Measurements from ENCODE around the gene CREB5. TPM values are rescaled to one million over a fixed set of nuclear protein-coding genes. Genes with fewer than 3 reads are reported as not detected.

The CREB5 gene
- total RNA-seq, 2 experiments from 2014 or later, result 0.19 to 0.22 TPM

GRCh38 chr7:28484606-28484935, 72.3 kb downstream of the CREB5 start:
- H3K4me3 Mint-ChIP-seq, result no peak overlapping the region

GRCh38 chr7:28487487-28487886, 75.2 kb downstream of the CREB5 start:
- H3K4me1 ChIP-seq (ENCODE audit: insufficient read depth, low read length), result no peaks in the 10 kb centered on the region
- CTCF ChIA-PET, result no interaction called here
- Mint-ChIP-seq H3K27ac (no peak overlapping the region), H3K9me3 (no peaks in the 10 kb centered on the region), H3K4me3 (no peak overlapping the region), H3K27me3 (peaks cover 7% of the 10 kb centered on the region), H3K4me1 (ENCODE audit: low read depth) (no peaks in the 10 kb centered on the region), H3K36me3 (ENCODE audit: low read depth) (no peaks in the 10 kb centered on the region)
- DNase-seq, result no peak
- intact Hi-C loops (cut with DNase I, micrococcal nuclease), result no loop called here
- no peak overlapping the region for H3K4me3 ChIP-seq (ENCODE audit: low read length)
- TF ChIP-seq CTCF (IDR thresholded peaks at IDR 0.05), result no peak
- H3K27me3 ChIP-seq (ENCODE audit: control insufficient read depth in 1 of 2, insufficient read depth in 2 of 2, low read length in 2 of 2), result peaks cover 0 to 4% of the 10 kb centered on the region in 2 experiments
- no peak overlapping the region for H3K27ac ChIP-seq (ENCODE audit: low read depth in 1 of 2, low read length in 2 of 2)
- no peaks in the 10 kb centered on the region for H3K36me3 ChIP-seq (ENCODE audit: insufficient read depth, low read length)
- ATAC-seq (ENCODE audit: poor library complexity), result no peak
- peaks cover 0 to 3% of the 10 kb centered on the region in 2 experiments for H3K9me3 ChIP-seq (ENCODE audit: control insufficient read depth in 1 of 2, insufficient read depth in 1 of 2, low read length in 2 of 2)
- POLR2A ChIA-PET, result no interaction called here

More at GRCh38 chr7:28484606-28484935, 72.3 kb downstream of the CREB5 start:
- H3K36me3 ChIP-seq (ENCODE audit: insufficient read depth, low read length), result no peaks in the 10 kb centered on the region
- H3K9me3 ChIP-seq (ENCODE audit: control insufficient read depth in 1 of 2, insufficient read depth in 1 of 2, low read length in 2 of 2), result peaks cover 0 to 3% of the 10 kb centered on the region in 2 experiments
- DNase-seq, result no peak
- ATAC-seq (ENCODE audit: poor library complexity), result no peak
- POLR2A ChIA-PET, result no interaction called here
- TF ChIP-seq CTCF (IDR thresholded peaks at IDR 0.05), result no peak
- CTCF ChIA-PET, result no interaction called here
- no peaks in the 10 kb centered on the region for H3K9me3 Mint-ChIP-seq
- no peaks in the 10 kb centered on the region for H3K36me3 Mint-ChIP-seq (ENCODE audit: low read depth)
- no peak overlapping the region for H3K27ac Mint-ChIP-seq
- intact Hi-C loops (cut with DNase I, micrococcal nuclease), result no loop called here
- H3K27ac ChIP-seq (ENCODE audit: low read depth in 1 of 2, low read length in 2 of 2), result no peak overlapping the region
- H3K4me3 ChIP-seq (ENCODE audit: low read length), result no peak overlapping the region
- H3K4me1 Mint-ChIP-seq (ENCODE audit: low read depth), result no peaks in the 10 kb centered on the region
- peaks cover 14% of the 10 kb centered on the region for H3K27me3 Mint-ChIP-seq
- peaks cover 0 to 4% of the 10 kb centered on the region in 2 experiments for H3K27me3 ChIP-seq (ENCODE audit: control insufficient read depth in 1 of 2, insufficient read depth in 2 of 2, low read length in 2 of 2)
- H3K4me1 ChIP-seq (ENCODE audit: insufficient read depth, low read length), result no peaks in the 10 kb centered on the region

GRCh38 chr7:28488061-28488791, 75.9 kb downstream of the CREB5 start:
- H3K27me3 Mint-ChIP-seq, result peaks cover 4% of the 10 kb centered on the region
- Histone ChIP-seq H3K9me3 (ENCODE audit: control insufficient read depth in 1 of 2, insufficient read depth in 1 of 2, low read length in 2 of 2) (peaks cover 0 to 3% of the 10 kb centered on the region in 2 experiments), H3K27me3 (ENCODE audit: control insufficient read depth in 1 of 2, insufficient read depth in 2 of 2, low read length in 2 of 2) (peaks cover 0 to 4% of the 10 kb centered on the region in 2 experiments), H3K4me1 (ENCODE audit: insufficient read depth, low read length) (no peaks in the 10 kb centered on the region), H3K36me3 (ENCODE audit: insufficient read depth, low read length) (no peaks in the 10 kb centered on the region), H3K4me3 (ENCODE audit: low read length) (no peak overlapping the region), H3K27ac (ENCODE audit: low read depth in 1 of 2, low read length in 2 of 2) (no peak overlapping the region)
- H3K27ac Mint-ChIP-seq, result no peak overlapping the region
- ATAC-seq (ENCODE audit: poor library complexity), result no peak
- no peaks in the 10 kb centered on the region for H3K4me1 Mint-ChIP-seq (ENCODE audit: low read depth)
- POLR2A ChIA-PET, result no interaction called here
- no peak overlapping the region for H3K4me3 Mint-ChIP-seq
- no peak for TF ChIP-seq CTCF (IDR thresholded peaks at IDR 0.05)
- no peak for DNase-seq
- H3K9me3 Mint-ChIP-seq, result no peaks in the 10 kb centered on the region
- intact Hi-C loops (cut with DNase I, micrococcal nuclease), result no loop called here
- no peaks in the 10 kb centered on the region for H3K36me3 Mint-ChIP-seq (ENCODE audit: low read depth)
- CTCF ChIA-PET, result no interaction called here
